ENCODE data around the gene JAM2. TPM values are rescaled to one million over a fixed set of nuclear protein-coding genes. Genes with fewer than 3 reads are reported as not detected.

The JAM2 gene
- total RNA-seq, 1 experiment from 2014 or later = 0.20 TPM

- Histone ChIP-seq H3K4me3 (ENCODE audit: low read depth, low read length) (no peak overlapping the region), H3K9me3 (no peaks in the 10 kb centered on the region), H3K4me1 (no peaks in the 10 kb centered on the region), H3K36me3 (ENCODE audit: control insufficient read depth, insufficient read depth, low read length) (no peaks in the 10 kb centered on the region), H3K27me3 (replicated peaks; ENCODE audit: control insufficient read depth, insufficient read depth, low read length) (no peaks in the 10 kb centered on the region)
- Mint-ChIP-seq H3K27me3 (ENCODE audit: insufficient read depth, unreplicated experiment) (no peaks in the 10 kb centered on the region), H3K4me3 (ENCODE audit: unreplicated experiment) (no peak overlapping the region), H3K27ac (ENCODE audit: unreplicated experiment) (no peak overlapping the region), H3K9me3 (ENCODE audit: unreplicated experiment) (no peaks in the 10 kb centered on the region), H3K36me3 (ENCODE audit: insufficient read depth, unreplicated experiment) (no peaks in the 10 kb centered on the region), H3K4me1 (ENCODE audit: low read depth, unreplicated experiment) (no peaks in the 10 kb centered on the region)
- ChIA-PET POLR2A (no interaction called here), CTCF (no interaction called here)
- no TSS peak for BruUV-seq (replicated peaks)
- no peak for DNase-seq
- no peak for TF ChIP-seq CTCF (IDR thresholded peaks at IDR 0.05; ENCODE audit: insufficient read depth in 1 of 2, low read depth in 1 of 2, low read length in 1 of 2, severe bottlenecking in 1 of 2, unreplicated experiment in 1 of 2)
- intact Hi-C loops (cut with micrococcal nuclease; ENCODE audit: unreplicated experiment) = no loop called here
These were observed 18.1 kb downstream of the JAM2 start for GRCh38 chr21:25657140-25657539.

- no peaks in the 10 kb centered on the region for H3K9me3 Mint-ChIP-seq (ENCODE audit: unreplicated experiment)
- no peak overlapping the region for H3K27ac Mint-ChIP-seq (ENCODE audit: unreplicated experiment)
- no TSS peak for BruUV-seq (replicated peaks)
- TF ChIP-seq CTCF (IDR thresholded peaks at IDR 0.05; ENCODE audit: insufficient read depth in 1 of 2, low read depth in 1 of 2, low read length in 1 of 2, severe bottlenecking in 1 of 2, unreplicated experiment in 1 of 2) = no peak
- DNase-seq = no peak
- H3K4me3 Mint-ChIP-seq (ENCODE audit: unreplicated experiment) = no peak overlapping the region
- Histone ChIP-seq H3K4me1 (no peaks in the 10 kb centered on the region), H3K36me3 (ENCODE audit: control insufficient read depth, insufficient read depth, low read length) (no peaks in the 10 kb centered on the region), H3K4me3 (ENCODE audit: low read depth, low read length) (no peak overlapping the region), H3K9me3 (no peaks in the 10 kb centered on the region), H3K27me3 (replicated peaks; ENCODE audit: control insufficient read depth, insufficient read depth, low read length) (no peaks in the 10 kb centered on the region)
- CTCF ChIA-PET = no interaction called here
- POLR2A ChIA-PET = no interaction called here
- H3K4me1 Mint-ChIP-seq (ENCODE audit: low read depth, unreplicated experiment) = no peaks in the 10 kb centered on the region
- no peaks in the 10 kb centered on the region for H3K36me3 Mint-ChIP-seq (ENCODE audit: insufficient read depth, unreplicated experiment)
- H3K27me3 Mint-ChIP-seq (ENCODE audit: insufficient read depth, unreplicated experiment) = no peaks in the 10 kb centered on the region
- intact Hi-C loops (cut with micrococcal nuclease; ENCODE audit: unreplicated experiment) = no loop called here
These were observed 19.5 kb downstream of the JAM2 start for GRCh38 chr21:25658427-25659035.

GRCh38 chr21:25660233-25660632 is 21.2 kb downstream of the JAM2 start:
- H3K36me3 Mint-ChIP-seq (ENCODE audit: insufficient read depth, unreplicated experiment) = no peaks in the 10 kb centered on the region
- H3K4me3 Mint-ChIP-seq (ENCODE audit: unreplicated experiment) = no peak overlapping the region
- BruUV-seq (replicated peaks) = no TSS peak
- no peak overlapping the region for H3K27ac Mint-ChIP-seq (ENCODE audit: unreplicated experiment)
- H3K4me1 Mint-ChIP-seq (ENCODE audit: low read depth, unreplicated experiment) = no peaks in the 10 kb centered on the region
- intact Hi-C loops (cut with micrococcal nuclease; ENCODE audit: unreplicated experiment) = no loop called here
- H3K27me3 Mint-ChIP-seq (ENCODE audit: insufficient read depth, unreplicated experiment) = peaks cover 8% of the 10 kb centered on the region
- no peaks in the 10 kb centered on the region for H3K9me3 ChIP-seq
- no peaks in the 10 kb centered on the region for H3K4me1 ChIP-seq
- H3K9me3 Mint-ChIP-seq (ENCODE audit: unreplicated experiment) = no peaks in the 10 kb centered on the region
- no peak for DNase-seq
- ChIA-PET CTCF (no interaction called here), POLR2A (no interaction called here)
- no peaks in the 10 kb centered on the region for H3K36me3 ChIP-seq (ENCODE audit: control insufficient read depth, insufficient read depth, low read length)
- no peaks in the 10 kb centered on the region for H3K27me3 ChIP-seq (replicated peaks; ENCODE audit: control insufficient read depth, insufficient read depth, low read length)
- TF ChIP-seq CTCF (IDR thresholded peaks at IDR 0.05; ENCODE audit: insufficient read depth in 1 of 2, low read depth in 1 of 2, low read length in 1 of 2, severe bottlenecking in 1 of 2, unreplicated experiment in 1 of 2) = no peak
- no peak overlapping the region for H3K4me3 ChIP-seq (ENCODE audit: low read depth, low read length)
